Skeletal muscle cell (primary cell): ENCODE data around the gene SERPINE1.
A peak's percentile ranks its signal among the peaks of the same experiment; 100 is the strongest.
"Not testable (repeated sequence)": the region's sequence is repeated elsewhere in the genome, so short reads cannot be mapped to it uniquely, and the experiment has no call there.

ENCODE experiments used
- DNase-seq: peaks from one replicate; pipeline ENCODE4 v3.0.0-alpha.2; 2010; ENCODE audit warnings: low read depth
- H3K4me3 ChIP-seq: 2 replicates; pipeline ENCODE4 v1.5.1; 2011; ENCODE audit warnings: low read depth, mild to moderate bottlenecking, control low read depth, low read length, moderate library complexity

SERPINE1 gene

DNA sequence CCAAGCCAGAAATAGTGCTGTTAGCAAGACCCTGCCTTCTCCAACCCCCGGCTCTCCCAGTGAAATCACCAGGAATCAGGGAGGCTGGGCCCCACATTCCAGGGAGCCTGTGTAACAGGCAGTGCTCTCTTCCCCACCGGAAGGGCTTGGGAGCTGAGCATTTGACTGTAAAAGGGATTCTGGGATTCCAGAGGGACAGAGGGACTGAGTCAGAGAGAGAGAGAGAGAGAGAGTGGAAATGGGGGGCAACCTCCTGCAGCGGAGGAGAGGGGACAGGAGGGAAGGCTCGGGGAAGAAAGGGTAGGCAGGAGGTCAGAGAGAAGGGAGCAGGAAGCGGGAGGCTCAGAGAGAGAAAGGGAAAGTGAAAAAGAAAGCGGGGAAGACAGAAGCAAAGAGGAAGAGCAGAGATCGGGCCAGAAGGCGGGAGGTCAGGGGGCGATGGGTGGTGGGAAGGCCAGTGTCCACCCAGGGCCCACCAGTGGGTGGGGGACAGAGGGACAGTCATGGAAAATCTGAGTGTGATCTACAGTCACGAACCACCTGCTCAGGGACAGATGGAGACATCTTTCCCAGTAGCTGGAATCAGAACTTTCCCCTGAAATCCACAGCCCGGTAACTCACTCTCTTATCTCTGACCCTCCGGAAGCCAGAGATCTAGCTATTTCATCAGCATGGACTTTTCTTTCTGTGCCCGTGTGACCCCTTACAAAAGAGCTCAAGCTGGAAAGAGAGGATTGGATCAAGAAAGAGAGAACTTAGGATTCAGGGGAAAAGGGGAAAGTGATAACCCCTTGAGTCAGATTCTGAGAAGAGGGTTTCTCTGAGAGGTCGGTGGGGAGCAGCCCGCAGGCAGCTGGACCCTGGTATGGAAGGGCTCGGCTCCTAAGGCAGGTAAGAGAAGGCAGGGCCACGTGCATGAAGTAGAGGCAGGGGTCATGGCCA, 4.6 kb upstream of the SERPINE1 start:
- H3K4me3 ChIP-seq = peak overlapping the region; percentile 30
- DNase-seq = peak; percentile 97

DNA sequence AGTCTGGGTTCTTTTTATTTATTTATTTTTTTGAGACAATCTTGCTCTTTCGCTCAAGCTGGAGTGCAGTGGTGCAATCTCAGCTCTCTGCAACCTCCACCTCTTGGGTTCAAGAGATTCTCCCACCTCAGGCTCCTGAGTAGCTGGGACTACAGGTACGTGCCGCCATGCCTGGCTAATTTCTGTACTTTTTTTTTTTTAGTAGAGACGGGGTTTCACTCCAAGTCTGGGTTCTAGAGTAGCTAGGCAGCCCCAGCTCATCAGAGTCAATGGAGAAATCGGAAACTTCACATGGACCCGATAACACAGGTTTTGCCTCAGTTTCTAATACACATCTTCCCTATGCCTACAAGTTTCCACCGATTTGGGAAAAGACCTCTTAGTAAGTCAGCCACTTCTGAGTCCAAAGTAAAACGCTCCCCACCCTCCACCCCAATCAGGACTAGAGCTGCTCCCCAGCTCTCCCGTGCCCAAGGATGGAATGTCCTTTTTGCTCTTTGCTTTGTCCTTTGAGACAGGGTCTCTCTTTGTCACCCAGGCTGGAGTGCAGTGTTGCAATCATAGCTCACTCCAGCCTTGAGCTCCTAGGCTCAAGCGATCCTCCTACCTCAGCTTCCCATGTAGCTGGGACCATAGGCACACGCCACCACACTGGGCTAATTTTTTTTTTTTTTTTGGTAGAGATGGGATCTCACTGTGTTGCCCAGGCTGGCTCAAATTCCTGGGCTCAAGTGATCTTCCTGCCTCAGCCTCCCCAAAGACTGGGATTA, 3.8 kb upstream of the SERPINE1 start:
- H3K4me3 ChIP-seq = no peak overlapping the region

DNA sequence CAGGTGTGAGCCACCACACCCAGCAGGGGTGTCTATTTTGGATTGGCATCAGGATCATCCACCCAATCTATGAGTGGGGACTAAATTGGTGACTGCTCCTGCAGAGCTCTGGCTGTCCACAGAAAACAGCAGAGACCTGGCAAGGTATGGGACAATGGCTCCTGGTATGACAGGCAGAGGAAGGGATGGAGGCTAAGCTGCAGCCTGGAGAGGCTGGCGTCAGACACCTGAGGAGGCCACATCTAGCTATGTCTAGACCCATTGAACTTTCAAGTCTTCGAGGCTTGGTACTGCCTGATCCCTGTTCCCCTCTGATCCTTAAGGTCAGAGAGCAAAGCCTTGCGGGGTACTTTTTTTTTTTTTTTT, 3.2 kb upstream of the SERPINE1 start:
- no peak overlapping the region for H3K4me3 ChIP-seq
- DNase-seq = no peak

More for the DNA sequence above, 3.8 kb upstream of the SERPINE1 start:
- no peak for DNase-seq

DNA sequence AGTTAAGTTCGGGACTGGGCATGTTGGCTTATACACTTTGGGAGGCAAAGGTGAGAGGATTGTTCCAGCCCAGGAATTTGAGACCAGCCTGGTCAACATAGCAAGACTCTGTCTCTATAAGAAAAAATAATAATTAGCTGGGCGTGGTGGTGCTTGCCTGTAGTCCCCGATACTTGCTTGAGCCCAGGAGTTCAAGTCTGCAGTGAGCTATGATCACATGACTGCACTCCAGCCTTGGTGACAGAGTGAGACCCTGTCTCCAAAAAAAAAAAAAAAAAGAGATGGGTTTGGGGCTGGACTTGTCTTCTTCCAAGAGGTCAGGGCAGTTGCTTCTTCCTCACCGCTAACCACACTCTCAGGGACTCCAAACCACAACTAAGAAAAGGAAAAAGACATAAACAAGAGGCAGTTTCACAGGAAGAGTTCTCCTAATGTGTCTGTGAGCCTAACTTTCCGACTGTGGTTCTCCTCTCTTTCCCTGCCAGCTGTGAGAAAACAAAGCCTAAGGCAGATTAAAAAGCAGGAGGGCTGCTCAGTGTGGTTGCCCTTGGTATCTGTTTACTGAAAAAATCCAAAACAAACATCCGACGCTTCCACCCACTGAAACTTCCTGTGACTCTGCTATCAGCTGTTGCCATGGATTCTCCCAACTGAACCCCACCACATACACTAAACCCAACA, 2.4 kb upstream of the SERPINE1 start:
- DNase-seq = peak; percentile 47
- no peak overlapping the region for H3K4me3 ChIP-seq

GRCh38 chr7:101125989-101126650, 784 bp upstream of the SERPINE1 start:
- peak overlapping the region; percentile 81 for H3K4me3 ChIP-seq
- peak; percentile 63 for DNase-seq

DNA sequence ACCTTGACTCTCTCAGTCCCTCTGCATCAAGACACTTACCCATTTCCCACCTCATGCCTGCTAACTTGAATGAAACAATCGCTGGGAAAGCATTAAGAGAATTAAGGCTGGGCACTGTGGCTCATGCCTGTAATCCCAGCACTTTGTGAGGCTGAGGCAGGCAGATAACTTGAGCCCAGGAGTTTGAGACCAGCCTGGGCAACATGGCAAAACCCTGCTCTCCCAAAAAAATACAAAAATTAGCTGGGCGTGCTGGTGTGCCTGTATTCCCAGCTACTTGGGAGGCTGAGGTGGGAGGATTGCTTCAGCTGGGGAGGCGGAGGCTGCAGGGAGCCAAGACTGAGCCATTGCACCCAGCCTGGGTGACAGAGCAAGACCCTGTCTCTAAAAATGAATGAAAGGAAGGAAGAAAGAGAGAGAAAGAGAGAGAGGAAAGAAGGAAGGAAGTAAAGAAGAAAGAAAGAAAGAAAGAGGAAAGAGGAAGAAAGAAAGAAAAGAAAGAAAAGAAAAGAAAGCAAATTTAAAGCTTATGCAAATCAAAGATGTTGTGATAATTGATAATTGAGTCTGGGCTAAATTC, 646 bp downstream of the SERPINE1 start:
- no peak for DNase-seq
- H3K4me3 ChIP-seq = peak overlapping the region; percentile 81

- H3K4me3 ChIP-seq = peak overlapping the region; percentile 81
- DNase-seq = no peak
Measured at GRCh38 chr7:101128040-101128834, 1.3 kb downstream of the SERPINE1 start.

- peak overlapping the region; percentile 81 for H3K4me3 ChIP-seq
- DNase-seq = no peak
Measured at GRCh38 chr7:101129603-101130117, 2.8 kb downstream of the SERPINE1 start.

DNA sequence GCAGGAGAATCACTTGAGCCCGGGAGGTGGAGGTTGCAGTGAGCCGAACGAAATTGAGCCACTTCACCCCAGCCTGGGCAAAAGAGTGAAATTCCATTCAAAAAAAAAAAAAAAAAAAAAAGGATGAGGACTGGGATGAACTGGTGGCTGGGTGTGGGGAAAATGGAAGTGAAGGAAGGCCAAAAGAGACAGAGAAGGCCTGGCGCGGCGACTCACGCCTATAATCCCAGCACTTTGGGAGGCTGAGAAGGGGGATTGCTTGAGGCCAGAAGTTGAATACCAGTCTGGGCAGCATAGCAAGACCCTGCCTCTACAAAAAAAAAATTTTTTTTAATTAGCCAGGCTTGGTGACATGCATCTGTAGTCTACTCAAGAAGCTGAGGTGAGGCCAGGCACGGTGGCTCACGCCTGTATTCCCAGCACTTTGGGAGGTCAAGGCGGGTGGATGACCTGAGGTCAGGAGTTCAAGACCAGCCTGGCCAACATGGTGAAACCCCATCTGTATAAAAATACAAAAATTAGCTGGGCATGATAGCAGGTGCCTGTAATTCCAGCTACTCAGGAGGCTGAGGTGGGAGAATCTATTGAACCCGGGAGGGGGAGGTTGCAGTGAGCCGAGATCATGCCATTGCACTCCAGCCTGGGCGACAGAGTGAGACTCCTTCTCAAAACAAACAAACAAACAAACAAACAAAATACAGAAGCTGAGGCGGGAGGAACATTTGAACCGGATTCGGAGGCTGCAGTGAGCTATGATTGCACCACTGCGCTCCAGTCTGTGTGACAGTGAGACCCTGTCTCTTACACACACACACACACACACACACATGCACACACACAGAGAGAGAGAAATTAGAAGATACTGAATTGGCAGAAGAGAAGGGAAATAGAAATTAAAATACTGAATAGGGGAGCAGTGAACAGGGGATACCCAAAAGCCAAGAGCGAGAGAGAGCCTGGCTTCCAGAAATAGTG, 6.0 kb downstream of the SERPINE1 start:
- peak overlapping the region; percentile 12 for H3K4me3 ChIP-seq
- not testable (repeated sequence) for DNase-seq

GRCh38 chr7:101133621-101134398, 6.9 kb downstream of the SERPINE1 start:
- H3K4me3 ChIP-seq = peak overlapping the region; percentile 12
- DNase-seq = no peak

DNA sequence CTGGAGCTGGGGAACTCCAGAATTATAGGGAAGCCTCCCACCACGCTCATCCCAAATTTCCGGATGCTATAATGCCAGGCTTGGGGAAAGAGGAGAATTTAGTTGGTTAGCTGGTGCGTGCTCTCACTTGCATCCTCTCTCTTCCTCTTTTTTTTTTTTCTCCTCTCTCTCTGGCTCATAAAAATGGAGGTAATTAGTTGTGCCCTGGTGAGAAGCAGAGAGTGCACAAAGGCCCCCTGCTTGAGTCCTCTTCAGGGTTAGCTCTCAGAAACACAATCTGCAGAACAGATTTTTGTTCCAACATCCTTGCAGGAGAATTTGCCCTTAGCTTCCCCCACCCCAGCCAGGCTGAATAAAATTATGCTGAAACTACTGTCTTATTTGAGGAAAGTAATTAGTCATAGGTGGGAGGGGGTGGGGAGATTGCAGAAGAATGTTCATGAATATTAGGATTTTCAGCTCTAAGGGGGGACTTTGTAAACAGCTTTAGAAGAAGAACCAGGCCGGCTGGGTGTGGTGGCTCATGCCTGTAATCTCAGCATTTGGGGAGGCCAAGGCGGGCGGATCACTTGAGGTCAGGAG, 7.6 kb downstream of the SERPINE1 start:
- H3K4me3 ChIP-seq = no peak overlapping the region
- no peak for DNase-seq

DNA sequence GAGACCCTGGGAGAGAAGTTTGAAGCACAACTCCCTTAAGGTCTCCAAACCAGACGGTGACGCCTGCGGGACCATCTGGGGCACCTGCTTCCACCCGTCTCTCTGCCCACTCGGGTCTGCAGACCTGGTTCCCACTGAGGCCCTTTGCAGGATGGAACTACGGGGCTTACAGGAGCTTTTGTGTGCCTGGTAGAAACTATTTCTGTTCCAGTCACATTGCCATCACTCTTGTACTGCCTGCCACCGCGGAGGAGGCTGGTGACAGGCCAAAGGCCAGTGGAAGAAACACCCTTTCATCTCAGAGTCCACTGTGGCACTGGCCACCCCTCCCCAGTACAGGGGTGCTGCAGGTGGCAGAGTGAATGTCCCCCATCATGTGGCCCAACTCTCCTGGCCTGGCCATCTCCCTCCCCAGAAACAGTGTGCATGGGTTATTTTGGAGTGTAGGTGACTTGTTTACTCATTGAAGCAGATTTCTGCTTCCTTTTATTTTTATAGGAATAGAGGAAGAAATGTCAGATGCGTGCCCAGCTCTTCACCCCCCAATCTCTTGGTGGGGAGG, 10.8 kb downstream of the SERPINE1 start:
- DNase-seq = no peak
- no peak overlapping the region for H3K4me3 ChIP-seq

DNA sequence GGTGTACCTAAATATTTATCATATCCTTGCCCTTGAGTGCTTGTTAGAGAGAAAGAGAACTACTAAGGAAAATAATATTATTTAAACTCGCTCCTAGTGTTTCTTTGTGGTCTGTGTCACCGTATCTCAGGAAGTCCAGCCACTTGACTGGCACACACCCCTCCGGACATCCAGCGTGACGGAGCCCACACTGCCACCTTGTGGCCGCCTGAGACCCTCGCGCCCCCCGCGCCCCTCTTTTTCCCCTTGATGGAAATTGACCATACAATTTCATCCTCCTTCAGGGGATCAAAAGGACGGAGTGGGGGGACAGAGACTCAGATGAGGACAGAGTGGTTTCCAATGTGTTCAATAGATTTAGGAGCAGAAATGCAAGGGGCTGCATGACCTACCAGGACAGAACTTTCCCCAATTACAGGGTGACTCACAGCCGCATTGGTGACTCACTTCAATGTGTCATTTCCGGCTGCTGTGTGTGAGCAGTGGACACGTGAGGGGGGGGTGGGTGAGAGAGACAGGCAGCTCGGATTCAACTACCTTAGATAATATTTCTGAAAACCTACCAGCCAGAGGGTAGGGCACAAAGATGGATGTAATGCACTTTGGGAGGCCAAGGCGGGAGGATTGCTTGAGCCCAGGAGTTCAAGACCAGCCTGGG, 11.4 kb downstream of the SERPINE1 start:
- DNase-seq = peak; percentile 95
- H3K4me3 ChIP-seq = no peak overlapping the region

GRCh38 chr7:101140339-101140699, 13.4 kb downstream of the SERPINE1 start:
- no peak overlapping the region for H3K4me3 ChIP-seq
- no peak for DNase-seq

DNA sequence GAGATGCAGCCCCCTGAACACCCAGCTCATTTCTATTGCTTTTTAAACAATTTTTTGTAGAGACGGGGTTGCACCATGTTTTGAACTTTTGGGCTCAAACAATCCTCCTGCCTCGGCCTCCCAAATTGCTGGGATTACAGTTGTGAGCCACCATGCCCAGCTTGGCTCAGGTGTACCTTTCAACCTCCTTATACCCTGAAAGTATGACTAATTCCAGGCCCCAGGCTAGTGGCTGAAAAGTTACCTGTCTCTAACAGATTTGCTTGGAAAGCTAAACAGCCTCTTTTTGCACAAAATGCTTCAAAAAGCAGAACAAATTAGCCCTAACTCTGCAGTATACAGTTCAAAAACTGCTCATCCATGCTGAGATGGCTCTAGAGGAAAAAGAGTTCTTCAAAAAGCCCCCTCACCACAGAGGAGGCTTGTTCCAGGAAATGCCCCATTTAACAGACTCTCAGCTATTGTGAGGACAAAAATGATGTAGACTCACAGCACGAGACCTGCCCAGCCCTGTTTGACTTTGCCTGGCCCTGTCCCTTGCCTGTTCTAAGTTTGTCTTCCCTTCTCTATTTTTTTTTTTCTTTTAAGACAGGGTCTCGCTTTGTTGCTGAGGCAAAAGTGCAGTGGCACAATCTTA, 14.0 kb downstream of the SERPINE1 start:
- DNase-seq = no peak
- H3K4me3 ChIP-seq = no peak overlapping the region
